Measurements from ENCODE around the gene SH2D4B. TPM values are rescaled to one million over a fixed set of nuclear protein-coding genes. Genes with fewer than 3 reads are reported as not detected.

The SH2D4B gene
- total RNA-seq, 1 experiment from 2014 or later, result 0.22 TPM

- TF ChIP-seq SP1 (IDR thresholded peaks at IDR 0.05; ENCODE audit: low read depth) (no peak), YY1 (IDR thresholded peaks at IDR 0.05; ENCODE audit: extremely low read depth, insufficient replicate concordance, low read depth, low read length) (peak; percentile 57), ZFX (IDR thresholded peaks at IDR 0.05) (no peak)
Observed at GRCh38 chr10:80664071-80664680, 126.5 kb downstream of the SH2D4B start (continued).

- Histone ChIP-seq H3K4me2 (ENCODE audit: low read length) (no peak overlapping the region), H3K79me2 (ENCODE audit: insufficient read depth, low read length) (no peaks in the 10 kb centered on the region), H3K27me3 (ENCODE audit: insufficient read depth, low read length) (no peaks in the 10 kb centered on the region), H3K36me3 (ENCODE audit: control insufficient read depth in 1 of 2, insufficient read depth in 2 of 2, low read length in 2 of 2) (no peaks in the 10 kb centered on the region), H3K4me3 (replicated peaks in 1 of 2; ENCODE audit: low read depth in 1 of 2, low read length in 2 of 2) (no peak overlapping the region), H3K27ac (ENCODE audit: low read depth, low read length) (no peak overlapping the region), H2AFZ (ENCODE audit: low read depth, low read length, poor library complexity, severe bottlenecking) (no peak overlapping the region), H3K9me3 (ENCODE audit: control insufficient read depth in 1 of 2, insufficient read depth in 1 of 2, low read depth in 1 of 2, low read length in 2 of 2) (no peaks in the 10 kb centered on the region), H4K20me1 (ENCODE audit: insufficient read depth) (no peaks in the 10 kb centered on the region), H3K9ac (ENCODE audit: low read length) (no peak overlapping the region), H3K4me1 (ENCODE audit: control insufficient read depth in 1 of 2, insufficient read depth in 2 of 2, low read length in 2 of 2) (no peaks in the 10 kb centered on the region), H3K9me2 (ENCODE audit: insufficient read depth) (no peaks in the 10 kb centered on the region)
- TF ChIP-seq POLR2AphosphoS5 (IDR thresholded peaks at IDR 0.05; ENCODE audit: low read depth, low read length), result no peak
- no peak for TF ChIP-seq YY1 (IDR thresholded peaks at IDR 0.05; ENCODE audit: extremely low read depth, insufficient replicate concordance, low read depth, low read length)
- TF ChIP-seq REST (IDR thresholded peaks at IDR 0.05; ENCODE audit: low read depth), result no peak
- TF ChIP-seq SP1 (IDR thresholded peaks at IDR 0.05; ENCODE audit: low read depth), result no peak
- no peak for TF ChIP-seq ZNF274 (IDR thresholded peaks at IDR 0.05; ENCODE audit: low read depth, low read length)
- no peak for TF ChIP-seq CTCF (IDR thresholded peaks at IDR 0.05 in 2 of 3, conservative IDR thresholded peaks at IDR 0.05 in 1 of 3; ENCODE audit: borderline replicate concordance in 1 of 3, insufficient read depth in 1 of 3, low read depth in 2 of 3, low read length in 2 of 3)
- TF ChIP-seq MAX (IDR thresholded peaks at IDR 0.05), result no peak
- TF ChIP-seq POLR2A (IDR thresholded peaks at IDR 0.05; ENCODE audit: borderline replicate concordance, extremely low read depth, insufficient read depth, insufficient read length), result no peak
- no peak for TF ChIP-seq CEBPB (IDR thresholded peaks at IDR 0.05; ENCODE audit: low read depth)
- TF ChIP-seq EZH2 (IDR thresholded peaks at IDR 0.05), result no peak
- no peak for TF ChIP-seq FOSL1 (IDR thresholded peaks at IDR 0.05; ENCODE audit: low read depth)
- no peak for TF ChIP-seq SRF (IDR thresholded peaks at IDR 0.05; ENCODE audit: low read depth)
- no peak for TF ChIP-seq EGR1 (IDR thresholded peaks at IDR 0.05; ENCODE audit: low read depth)
- RAD21 ChIA-PET (ENCODE audit: low non-redundant PET in 1 of 2, low total read pairs in 2 of 2, uncharacterized antibody in 2 of 2, unreplicated experiment in 2 of 2), result no interaction called here
- CTCF ChIA-PET, result no interaction called here
- DNase-seq (ENCODE audit: low read depth, low spot score) (no peak), ATAC-seq (no peak)
- POLR2A ChIA-PET, result no interaction called here
- BruUV-seq (replicated peaks), result no TSS peak
- intact Hi-C loops (cut with micrococcal nuclease), result loop anchor here (10.0 kb wide), 1 partner anchor 345 kb away; no protein-coding TSS in a partner anchor
Observed at GRCh38 chr10:80669485-80669884, 131.8 kb downstream of the SH2D4B start.
